ENCODE measurements around the gene HTR1E. TPM values are rescaled to one million over a fixed set of nuclear protein-coding genes. Genes with fewer than 3 reads are reported as not detected.
A peak's percentile ranks its signal among the peaks of the same experiment; 100 is the strongest.
"Not testable (repeated sequence)": the region's sequence is repeated elsewhere in the genome, so short reads cannot be mapped to it uniquely, and the experiment has no call there.

HTR1E gene, protein sequence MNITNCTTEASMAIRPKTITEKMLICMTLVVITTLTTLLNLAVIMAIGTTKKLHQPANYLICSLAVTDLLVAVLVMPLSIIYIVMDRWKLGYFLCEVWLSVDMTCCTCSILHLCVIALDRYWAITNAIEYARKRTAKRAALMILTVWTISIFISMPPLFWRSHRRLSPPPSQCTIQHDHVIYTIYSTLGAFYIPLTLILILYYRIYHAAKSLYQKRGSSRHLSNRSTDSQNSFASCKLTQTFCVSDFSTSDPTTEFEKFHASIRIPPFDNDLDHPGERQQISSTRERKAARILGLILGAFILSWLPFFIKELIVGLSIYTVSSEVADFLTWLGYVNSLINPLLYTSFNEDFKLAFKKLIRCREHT
- 1.9 TPM for total RNA-seq (ENCODE audit: insufficient read depth, low replicate concordance)

DNA sequence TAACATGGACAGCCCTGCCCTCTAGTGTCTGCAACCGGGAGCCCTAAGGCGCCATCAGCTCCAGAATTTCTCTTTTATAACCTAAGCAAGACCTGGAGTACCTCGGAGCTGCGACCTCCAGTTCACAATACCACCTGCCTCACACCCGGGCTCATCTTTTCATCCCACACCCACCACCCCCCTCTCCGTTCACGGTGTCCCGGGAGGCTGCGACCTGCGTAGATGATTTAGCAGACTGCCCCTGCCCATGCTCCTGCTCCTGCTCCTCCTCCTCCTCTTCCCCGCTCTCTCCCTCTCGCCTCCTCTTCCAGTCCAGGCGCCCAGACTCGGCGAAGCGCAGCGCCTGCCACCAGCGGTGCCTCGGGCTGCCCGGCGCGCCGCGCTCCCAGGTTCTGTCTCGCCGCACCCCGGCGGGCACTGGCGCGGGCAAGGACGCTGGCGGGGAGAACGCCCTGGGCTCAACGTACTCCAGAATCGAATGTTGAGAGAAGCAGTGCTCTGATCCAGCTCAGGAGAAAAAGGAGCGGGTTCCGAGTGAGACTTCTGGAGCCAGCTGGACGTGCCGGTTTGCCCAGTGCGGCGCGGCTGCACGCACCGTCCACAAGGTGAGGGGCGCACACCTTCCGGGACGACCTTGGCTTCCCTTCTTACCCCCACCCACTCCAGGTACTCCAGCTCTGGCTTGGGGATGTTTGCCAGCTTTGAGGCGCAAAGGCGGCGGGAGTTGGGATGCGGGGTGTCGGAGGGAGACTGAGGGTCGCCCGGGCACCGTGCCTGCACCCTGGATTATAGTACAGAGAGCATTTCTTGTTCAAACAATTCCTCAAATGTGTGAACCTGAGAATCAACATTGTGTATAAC, at the start of gene HTR1E:
Gene HTR1E, plus strand, starts transcription at position 310 of the 861 bp plus-strand sequence. CDS start 77,807 bp downstream, outside the sequence.
- peak; percentile 79 for DNase-seq (ENCODE audit: low spot score)

GRCh38 chr6:86888301-86888700, 49.0 kb upstream of the HTR1E start:
- DNase-seq (ENCODE audit: low spot score): peak; percentile 5

DNA sequence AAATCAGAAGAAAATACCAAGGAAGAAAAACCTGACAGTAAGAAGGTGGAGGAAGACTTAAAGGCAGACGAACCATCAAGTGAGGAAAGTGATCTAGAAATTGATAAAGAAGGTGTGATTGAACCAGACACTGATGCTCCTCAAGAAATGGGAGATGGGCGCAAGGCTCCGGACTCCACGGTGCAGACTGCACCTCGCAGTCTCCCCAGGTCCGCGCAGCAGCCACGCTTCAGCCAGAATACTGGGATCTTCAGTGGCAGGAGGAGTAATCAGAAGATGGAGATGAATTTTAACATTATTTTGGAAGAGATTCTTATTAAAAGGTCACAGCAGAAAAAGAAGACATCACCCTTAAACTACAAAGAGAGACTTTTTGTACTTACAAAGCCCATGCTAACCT, 40.1 kb upstream of the HTR1E start:
- DNase-seq (ENCODE audit: low spot score): not testable (repeated sequence)

DNA sequence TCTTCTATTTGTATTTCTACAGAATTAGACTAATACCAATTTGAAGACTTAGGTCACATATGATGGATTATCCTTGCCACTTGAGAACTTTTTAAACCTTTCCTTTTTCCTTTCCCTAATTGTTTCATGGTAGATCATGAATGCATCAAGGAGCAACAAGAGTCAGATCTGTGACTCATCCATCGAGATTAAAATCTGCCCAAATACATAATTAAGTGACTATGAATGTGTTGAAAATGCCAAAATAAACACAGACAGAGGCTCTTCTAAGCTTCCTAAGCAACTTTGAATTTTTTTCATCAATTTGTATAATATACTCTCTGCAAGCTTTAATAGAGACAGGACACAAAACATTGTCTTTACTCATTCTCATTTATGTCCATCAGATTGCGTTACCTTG, 23.5 kb upstream of the HTR1E start:
- no peak for DNase-seq (ENCODE audit: low spot score)

- no peak for DNase-seq (ENCODE audit: low spot score)
These were observed 20.9 kb upstream of the HTR1E start for GRCh38 chr6:86916393-86916792.

DNA sequence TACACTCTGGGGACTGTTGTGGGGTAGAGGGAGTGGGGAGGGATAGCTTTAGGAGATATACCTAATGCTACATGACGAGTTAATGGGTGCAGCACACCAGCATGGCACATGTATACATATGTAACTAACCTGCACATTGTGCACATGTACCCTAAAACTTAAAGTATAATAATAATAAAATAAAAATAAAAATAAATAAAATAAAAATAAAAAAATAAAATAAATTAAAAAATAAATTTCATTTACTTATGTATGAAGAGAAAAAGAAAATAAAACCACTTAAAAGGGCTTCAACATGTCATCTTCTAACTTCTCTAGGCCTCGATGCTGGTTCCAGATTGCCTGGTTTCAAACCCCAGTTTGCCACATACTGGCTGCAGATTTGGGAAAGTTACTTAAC, 10.2 kb upstream of the HTR1E start:
- DNase-seq (ENCODE audit: low spot score): not testable (repeated sequence)

GRCh38 chr6:86927859-86928258, 9.5 kb upstream of the HTR1E start:
- not testable (repeated sequence) for DNase-seq (ENCODE audit: low spot score)

- DNase-seq (ENCODE audit: low spot score): no peak
These were observed 3.0 kb upstream of the HTR1E start for GRCh38 chr6:86934365-86934764.

GRCh38 chr6:86936834-86937218, 502 bp upstream of the HTR1E start:
- no peak for DNase-seq (ENCODE audit: low spot score)

DNA sequence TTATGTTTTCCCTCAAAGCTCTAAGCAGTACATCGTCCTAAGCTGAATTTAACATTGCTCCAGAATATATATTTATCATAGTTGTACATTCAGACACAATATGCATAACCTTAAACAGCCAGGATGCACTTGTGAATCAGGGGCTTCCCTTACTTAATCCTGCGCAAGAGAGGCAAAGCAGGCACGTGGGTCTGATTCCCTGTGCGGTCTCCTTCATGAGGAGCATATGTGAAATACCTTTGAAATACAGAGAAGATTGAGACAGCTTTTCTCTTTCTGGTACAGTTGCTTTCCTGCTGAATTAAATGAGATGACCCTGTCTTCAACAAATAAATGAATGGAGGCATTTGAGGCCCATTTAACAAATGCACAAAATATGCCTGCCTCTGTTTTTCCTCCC, 1.5 kb downstream of the HTR1E start:
- no peak for DNase-seq (ENCODE audit: low spot score)

DNA sequence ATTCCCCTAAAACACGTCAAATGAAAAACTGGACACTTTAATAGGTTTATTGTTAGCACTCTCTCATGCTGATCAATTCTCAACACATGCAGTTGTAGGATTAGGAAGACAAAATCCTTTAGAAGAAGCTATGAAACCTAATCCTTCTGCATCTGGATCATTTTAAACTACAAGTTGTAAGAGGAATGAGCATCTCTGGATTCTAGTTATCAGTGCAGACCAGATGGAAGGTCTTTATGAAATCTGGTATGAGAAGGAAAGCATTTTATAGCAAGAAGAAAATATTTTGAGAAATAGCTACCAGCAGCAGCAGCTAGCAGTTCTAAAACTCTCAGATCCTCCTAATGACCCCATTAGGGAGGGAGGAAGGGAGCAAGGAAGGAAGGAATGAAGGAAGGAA, 4.1 kb downstream of the HTR1E start:
- DNase-seq (ENCODE audit: low spot score): peak; percentile 94

DNA sequence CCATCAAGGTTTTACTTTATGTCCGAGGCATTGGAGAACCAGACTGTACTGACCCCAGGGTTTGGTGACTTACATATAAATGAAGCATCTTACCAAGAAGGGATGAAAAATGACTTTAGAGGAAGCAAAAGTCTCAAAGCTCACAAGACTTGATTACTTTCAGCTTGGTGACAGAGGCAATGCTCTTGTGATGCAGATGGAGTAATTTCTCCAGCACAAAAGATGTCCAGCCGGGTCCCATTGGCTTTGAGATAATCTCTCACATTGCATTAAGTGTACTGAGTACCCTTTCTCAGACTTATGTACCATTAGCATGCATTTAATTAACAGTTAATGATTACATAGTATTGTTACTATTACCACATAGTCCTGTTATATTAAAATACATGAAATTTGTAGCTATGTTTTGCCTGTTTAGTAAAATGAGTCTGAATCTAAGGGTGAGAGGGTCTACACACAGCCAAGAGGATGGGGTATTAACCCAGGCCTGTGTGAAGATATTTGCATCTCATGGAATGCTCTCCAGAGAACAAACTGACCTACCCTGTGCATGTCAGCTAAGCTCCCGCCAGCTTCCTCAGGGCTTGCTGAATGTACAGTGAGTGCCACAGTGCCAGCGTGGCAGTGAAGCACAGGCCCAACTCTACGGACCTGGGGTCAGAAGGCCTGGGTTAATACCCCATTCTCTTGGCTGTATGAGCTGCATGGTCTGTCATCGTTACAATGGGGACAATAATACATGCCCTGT, 5.6 kb downstream of the HTR1E start:
- no peak for DNase-seq (ENCODE audit: low spot score)

DNA sequence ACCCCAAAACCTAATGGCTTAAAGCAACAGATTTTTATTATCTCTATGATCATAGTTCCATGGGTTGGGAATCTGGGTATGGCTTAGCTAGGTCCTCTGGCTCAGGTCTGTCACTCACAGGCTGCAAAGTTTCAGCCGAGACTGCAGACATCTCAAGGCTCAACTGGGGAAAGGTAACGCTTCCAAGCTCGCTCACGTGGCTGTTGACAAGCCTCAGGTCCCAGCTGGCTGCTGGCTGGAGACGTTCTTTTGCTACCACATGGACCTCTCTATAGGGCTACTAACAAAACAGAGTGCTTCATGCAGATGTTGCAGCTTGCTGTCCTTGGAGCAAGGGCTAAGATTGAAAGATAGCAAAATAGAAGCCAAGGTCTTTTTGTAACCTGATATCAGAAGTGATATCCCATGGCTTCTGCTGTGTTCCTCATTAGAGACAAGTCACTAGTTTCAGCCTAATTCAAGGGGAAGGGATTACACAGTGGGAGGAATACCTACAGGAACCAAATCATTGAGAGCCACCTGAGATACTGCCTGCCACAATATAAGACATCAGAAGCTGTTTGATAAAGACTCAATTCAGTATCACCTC, 6.6 kb downstream of the HTR1E start:
- DNase-seq (ENCODE audit: low spot score): no peak

DNA sequence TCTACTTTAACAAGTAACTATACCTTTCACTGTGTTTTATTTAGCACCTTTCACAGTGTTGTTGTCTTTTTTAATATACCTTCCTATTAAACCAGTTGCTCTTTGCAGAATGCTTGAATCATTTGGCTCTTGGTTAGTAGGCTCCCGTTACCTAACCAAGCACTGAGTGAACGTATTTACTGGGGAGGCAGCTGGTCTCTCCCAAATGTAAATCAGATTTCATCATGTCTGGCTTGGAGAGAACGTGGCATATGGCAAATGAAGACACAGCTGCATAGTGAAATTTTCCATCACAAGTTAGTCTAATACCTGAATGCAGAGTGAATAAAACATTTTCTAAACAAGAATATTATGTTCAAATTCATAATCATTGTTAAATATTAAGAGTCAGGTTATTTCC, 12.4 kb downstream of the HTR1E start:
- DNase-seq (ENCODE audit: low spot score): peak; percentile 60

DNA sequence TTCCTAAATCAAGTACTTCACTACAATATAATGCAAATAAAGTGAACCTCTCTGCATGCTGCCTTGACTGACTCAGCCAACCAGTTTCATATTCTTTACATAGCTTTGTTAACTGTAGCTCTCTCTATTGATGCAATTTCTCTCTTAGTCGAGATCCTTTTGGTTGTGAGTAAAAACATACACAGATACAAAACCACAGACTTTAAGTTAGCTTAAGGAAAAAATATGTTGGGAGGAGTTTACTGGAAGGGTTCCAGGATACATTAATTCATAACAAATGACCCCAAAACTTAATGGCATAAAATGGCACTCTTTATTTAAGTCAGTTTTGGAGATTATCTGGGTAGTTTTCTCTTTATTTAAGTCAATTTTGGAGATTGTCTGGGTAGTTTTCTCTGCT, 15.7 kb downstream of the HTR1E start:
- peak; percentile 91 for DNase-seq (ENCODE audit: low spot score)

DNA sequence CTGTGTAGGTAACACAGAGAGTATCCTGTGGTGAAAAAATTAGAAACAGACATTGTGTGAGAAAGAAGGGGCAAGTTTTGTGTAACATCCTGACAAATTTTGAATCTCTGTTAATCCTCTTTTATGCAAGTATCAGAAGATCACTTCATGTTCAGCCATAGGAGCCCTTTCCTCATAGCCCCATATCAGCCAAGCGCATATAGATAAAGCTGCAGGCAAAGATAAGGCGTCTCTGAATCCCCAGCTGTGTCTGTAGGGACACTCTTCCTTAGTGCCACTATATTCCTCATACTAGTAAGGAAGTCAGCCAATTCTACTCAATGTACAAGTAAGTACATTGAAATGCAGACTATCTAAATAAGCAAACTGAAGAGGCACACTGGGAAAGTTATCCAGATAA, 22.3 kb downstream of the HTR1E start:
- DNase-seq (ENCODE audit: low spot score): peak; percentile 54

GRCh38 chr6:86961455-86962200, 24.3 kb downstream of the HTR1E start:
- no peak for DNase-seq (ENCODE audit: low spot score)

- DNase-seq (ENCODE audit: low spot score): no peak
These were observed 26.0 kb downstream of the HTR1E start for GRCh38 chr6:86963352-86963751.

GRCh38 chr6:86964029-86964579, 26.8 kb downstream of the HTR1E start:
- DNase-seq (ENCODE audit: low spot score): no peak

DNA sequence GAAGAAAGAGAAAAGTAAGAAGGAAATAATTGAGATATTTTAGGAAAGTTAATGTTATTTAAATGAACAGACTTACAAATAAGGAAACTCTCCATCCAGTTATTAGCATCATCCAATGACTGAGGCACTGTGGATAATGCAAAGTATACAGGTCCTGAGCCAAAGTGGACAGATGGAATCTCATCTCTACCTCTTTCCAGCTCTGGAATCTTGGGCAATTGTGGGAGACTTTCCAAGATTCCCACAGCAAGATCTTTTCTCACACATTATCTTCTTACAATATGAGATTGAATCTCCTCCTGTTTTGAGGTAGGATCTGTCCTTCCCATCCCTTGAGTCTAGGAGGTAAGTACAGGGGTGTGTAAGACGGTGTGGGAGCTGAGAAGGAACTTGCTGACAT, 28.9 kb downstream of the HTR1E start:
- DNase-seq (ENCODE audit: low spot score): no peak

DNA sequence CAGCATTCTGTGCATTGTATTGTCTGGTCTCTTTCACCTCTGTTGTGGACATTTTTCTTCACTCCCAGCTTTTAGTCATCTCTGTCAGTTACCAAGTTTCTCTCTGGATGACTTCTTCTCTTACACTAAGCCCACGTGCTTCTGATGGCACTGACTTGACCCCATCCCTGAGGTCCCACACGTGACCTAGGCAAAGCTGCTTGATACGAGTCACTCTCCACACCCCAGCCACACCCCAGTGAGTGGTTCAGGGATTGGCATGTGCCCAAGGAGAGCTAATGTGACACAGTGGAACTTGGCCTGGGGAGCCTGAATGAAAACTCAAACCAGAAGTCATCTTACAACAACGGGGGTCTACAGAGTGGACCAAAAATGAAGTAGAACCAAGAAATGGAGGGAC, 32.2 kb downstream of the HTR1E start:
- DNase-seq (ENCODE audit: low spot score): no peak

Measured in umbilical cord (tissue), 2 donors.